Kidney glomerular epithelial cell (primary cell): ENCODE measurements around the gene CD151.

Experiments
- DNase-seq: peaks from one replicate; lab custom pipeline; 2025; lab: John Stamatoyannopoulos, UW

The CD151 gene

GRCh38 chr11:858053-858761 is 25.5 kb downstream of the CD151 start:
- DNase-seq, result no peak

- no peak for DNase-seq
Measured at GRCh38 chr11:858762-859339, 26.1 kb downstream of the CD151 start.

- DNase-seq, result no peak
Measured at GRCh38 chr11:859394-860131, 26.8 kb downstream of the CD151 start.

GRCh38 chr11:860234-861104 is 27.7 kb downstream of the CD151 start:
- DNase-seq, result no peak

GRCh38 chr11:861105-861479 is 28.3 kb downstream of the CD151 start:
- DNase-seq, result no peak

- DNase-seq, result no peak
Measured at GRCh38 chr11:862081-862661, 29.4 kb downstream of the CD151 start.

GRCh38 chr11:862696-863022 is 29.9 kb downstream of the CD151 start:
- DNase-seq, result no peak

GRCh38 chr11:863023-863909 is 30.5 kb downstream of the CD151 start:
- no peak for DNase-seq

GRCh38 chr11:863910-864827 is 31.4 kb downstream of the CD151 start:
- DNase-seq, result no peak

- no peak for DNase-seq
Measured at GRCh38 chr11:864898-865297, 32.1 kb downstream of the CD151 start.

- no peak for DNase-seq
Measured at GRCh38 chr11:865462-866430, 33.0 kb downstream of the CD151 start.

GRCh38 chr11:866481-866880 is 33.7 kb downstream of the CD151 start:
- no peak for DNase-seq

- DNase-seq, result no peak
Measured at GRCh38 chr11:867856-868358, 35.2 kb downstream of the CD151 start.

GRCh38 chr11:868394-868793 is 35.6 kb downstream of the CD151 start:
- DNase-seq, result no peak

GRCh38 chr11:868802-869201 is 36.0 kb downstream of the CD151 start:
- no peak for DNase-seq

GRCh38 chr11:869399-870126 is 36.8 kb downstream of the CD151 start:
- no peak for DNase-seq

GRCh38 chr11:870127-870413 is 37.3 kb downstream of the CD151 start:
- DNase-seq, result peak; percentile 2

- no peak for DNase-seq
Measured at GRCh38 chr11:870418-870817, 37.7 kb downstream of the CD151 start.
